ENCODE results near the gene MAEA. TPM values are rescaled to one million over a fixed set of nuclear protein-coding genes. Genes with fewer than 3 reads are reported as not detected.

The MAEA gene
- total and polyA plus RNA-seq, 9 of the 15 experiments (the other 6 are each of a cell fraction or from before 2014, with no cell fraction given) = 2.1 to 86.5 (median 45.0) TPM

GRCh38 chr4:1359976-1360375, 70.3 kb downstream of the MAEA start:
- Histone ChIP-seq H2AFZ (ENCODE audit: low read depth, low read length) (no peak overlapping the region), H3K27me3 (ENCODE audit: control insufficient read depth in 2 of 2, insufficient read depth in 2 of 2, low read length in 2 of 2) (no peaks in the 10 kb centered on the region), H3K27ac (ENCODE audit: extremely low read depth, low read depth, low read length) (no peak overlapping the region), H3K4me1 (replicated peaks in 1 of 2; ENCODE audit: control insufficient read depth in 2 of 2, insufficient read depth in 2 of 2, low read length in 2 of 2) (peaks cover 0 to 47% of the 10 kb centered on the region in 2 experiments; a peak in 2 of 5 replicates), H3K79me2 (ENCODE audit: control insufficient read depth, insufficient read depth, low read length) (no peaks in the 10 kb centered on the region), H3K9ac (ENCODE audit: insufficient read depth in 1 of 2, low read depth in 2 of 2, low read length in 2 of 2) (peak overlapping the region in 1 of 2 experiments; percentile 7; a peak in 1 of 4 replicates), H3K4me2 (ENCODE audit: insufficient read depth, low read length) (no peak overlapping the region), H4K20me1 (replicated peaks; ENCODE audit: control insufficient read depth, insufficient read depth, low read length) (peaks cover 4% of the 10 kb centered on the region; the same call in 1 of the 2 replicates), H3K9me1 (ENCODE audit: control insufficient read depth, insufficient read depth, low read length) (peaks cover 5% of the 10 kb centered on the region), H3K4me3 (no peak overlapping the region), H3K36me3 (ENCODE audit: control insufficient read depth, insufficient read depth, low read length) (peaks cover 20% of the 10 kb centered on the region; the same call in 2 of the 3 replicates), H3K9me3 (replicated peaks; ENCODE audit: control insufficient read depth, insufficient read depth, low read depth, low read length) (no peaks in the 10 kb centered on the region)
- ChIA-PET CTCF (ENCODE audit: low intra/inter-chr PET ratio) (no interaction called here), POLR2A (interaction anchor here (1.0 kb wide), 1 partner anchor 28 kb away, joined by 3 read pairs; no protein-coding TSS in a partner anchor)
- DNase-seq (ENCODE audit: extremely low read depth in 1 of 4, low spot score in 3 of 4) (no peak), FAIRE-seq (no peak), ATAC-seq (no peak)
- TF ChIP-seq OTX1 (CRISPR knock-in tag; IDR thresholded peaks at IDR 0.05) (no peak), NR2C2 (CRISPR knock-in tag; IDR thresholded peaks at IDR 0.05) (no peak), NR2C2 (tag; IDR thresholded peaks at IDR 0.05) (no peak), XRCC3 (IDR thresholded peaks at IDR 0.05) (no peak), RBM22 (IDR thresholded peaks at IDR 0.05; ENCODE audit: low read depth, low read length, poor library complexity, severe bottlenecking) (no peak), PURB (CRISPR knock-in tag; IDR thresholded peaks at IDR 0.05; ENCODE audit: low read depth) (no peak), SLC30A9 (CRISPR knock-in tag; IDR thresholded peaks at IDR 0.05) (no peak), BMI1 (IDR thresholded peaks at IDR 0.05; ENCODE audit: low read length) (no peak), PPARD (CRISPR knock-in tag; IDR thresholded peaks at IDR 0.05) (no peak), TEAD1 (CRISPR knock-in tag; IDR thresholded peaks at IDR 0.05) (no peak), ZBTB9 (CRISPR knock-in tag; IDR thresholded peaks at IDR 0.05) (no peak), FIP1L1 (IDR thresholded peaks at IDR 0.05; ENCODE audit: low read depth, low read length, poor library complexity, severe bottlenecking) (no peak), SOX6 (IDR thresholded peaks at IDR 0.05) (no peak), PRDM10 (IDR thresholded peaks at IDR 0.05; ENCODE audit: partially characterized antibody) (no peak)
- intact Hi-C loops (cut with micrococcal nuclease) = loop anchor here (5.0 to 10.0 kb wide), 2 partner anchors 152 to 365 kb away; partner anchors contain the start of genes TACC3 and TMEM129
- in situ Hi-C loops (cut with MboI) = no loop called here
- 85% methylated on average over 15 of the region's 16 CpGs for WGBS (ENCODE audit: insufficient coverage, low coverage, missing lambda C conversion rate)
- no TSS peak for BruUV-seq (replicated peaks)
